Skeletal muscle satellite cell (primary cell): ENCODE data around the gene SLC24A5.

Source experiments
- H3K27me3 ChIP-seq: 2 replicates; pipeline ENCODE4 v1.7.0; 2013; ENCODE audit warnings: low read length; ENCODE audit not compliant: control insufficient read depth, insufficient read depth
- H3K36me3 ChIP-seq: 2 replicates; pipeline ENCODE4 v1.7.0; 2013; ENCODE audit warnings: mild to moderate bottlenecking, control low read depth, low read length; ENCODE audit not compliant: insufficient read depth
- H3K4me1 ChIP-seq: 2 replicates; pipeline ENCODE4 v1.7.0; 2013; ENCODE audit warnings: low read length; ENCODE audit not compliant: control insufficient read depth, insufficient read depth
- H3K4me2 ChIP-seq: 2 replicates; pipeline ENCODE4 v1.7.0; 2013; ENCODE audit warnings: mild to moderate bottlenecking, low read length
- H3K4me3 ChIP-seq: 2 replicates; pipeline ENCODE4 v1.7.0; 2013; ENCODE audit warnings: low read length
- H3K9ac ChIP-seq: 2 replicates; pipeline ENCODE4 v1.7.0; 2013; ENCODE audit warnings: mild to moderate bottlenecking, low read depth, low read length, moderate library complexity
- H3K9me3 ChIP-seq: replicated peaks from 2 replicates; pipeline ENCODE4 v1.7.0; 2013; ENCODE audit warnings: mild to moderate bottlenecking, control low read depth, low read length

SLC24A5 gene

GRCh38 chr15:48119277-48119676 is 1.5 kb upstream of the SLC24A5 start:
- H3K9ac ChIP-seq = no peak overlapping the region
- H3K27me3 ChIP-seq = peaks cover 7% of the 10 kb centered on the region
- H3K4me3 ChIP-seq = no peak overlapping the region
- no peaks in the 10 kb centered on the region for H3K4me1 ChIP-seq
- no peaks in the 10 kb centered on the region for H3K36me3 ChIP-seq
- H3K4me2 ChIP-seq = no peak overlapping the region
- no peaks in the 10 kb centered on the region for H3K9me3 ChIP-seq

GRCh38 chr15:48121849-48122248 is 1.1 kb downstream of the SLC24A5 start:
- H3K4me2 ChIP-seq = no peak overlapping the region
- no peaks in the 10 kb centered on the region for H3K36me3 ChIP-seq
- H3K4me1 ChIP-seq = no peaks in the 10 kb centered on the region
- no peaks in the 10 kb centered on the region for H3K9me3 ChIP-seq
- no peaks in the 10 kb centered on the region for H3K27me3 ChIP-seq
- H3K4me3 ChIP-seq = no peak overlapping the region
- H3K9ac ChIP-seq = no peak overlapping the region

- no peaks in the 10 kb centered on the region for H3K4me1 ChIP-seq
- H3K9ac ChIP-seq = no peak overlapping the region
- no peak overlapping the region for H3K4me2 ChIP-seq
- H3K4me3 ChIP-seq = no peak overlapping the region
- H3K36me3 ChIP-seq = no peaks in the 10 kb centered on the region
- no peaks in the 10 kb centered on the region for H3K9me3 ChIP-seq
- H3K27me3 ChIP-seq = no peaks in the 10 kb centered on the region
These were observed 6.0 kb downstream of the SLC24A5 start for GRCh38 chr15:48126667-48127355.

GRCh38 chr15:48131324-48131723 is 10.5 kb downstream of the SLC24A5 start:
- H3K4me2 ChIP-seq = no peak overlapping the region
- no peak overlapping the region for H3K4me3 ChIP-seq
- H3K4me1 ChIP-seq = no peaks in the 10 kb centered on the region
- H3K36me3 ChIP-seq = no peaks in the 10 kb centered on the region
- no peaks in the 10 kb centered on the region for H3K9me3 ChIP-seq
- no peak overlapping the region for H3K9ac ChIP-seq
- no peaks in the 10 kb centered on the region for H3K27me3 ChIP-seq

- H3K9ac ChIP-seq = no peak overlapping the region
- H3K9me3 ChIP-seq = no peaks in the 10 kb centered on the region
- H3K4me2 ChIP-seq = no peak overlapping the region
- H3K4me3 ChIP-seq = no peak overlapping the region
- no peaks in the 10 kb centered on the region for H3K27me3 ChIP-seq
- H3K36me3 ChIP-seq = no peaks in the 10 kb centered on the region
- H3K4me1 ChIP-seq = no peaks in the 10 kb centered on the region
These were observed 12.1 kb downstream of the SLC24A5 start for GRCh38 chr15:48132874-48133273.

GRCh38 chr15:48143856-48144255 is 23.1 kb downstream of the SLC24A5 start:
- H3K36me3 ChIP-seq = no peaks in the 10 kb centered on the region
- no peaks in the 10 kb centered on the region for H3K9me3 ChIP-seq
- H3K4me2 ChIP-seq = peak overlapping the region; percentile 70
- H3K9ac ChIP-seq = no peak overlapping the region
- H3K27me3 ChIP-seq = no peaks in the 10 kb centered on the region
- peaks cover 30% of the 10 kb centered on the region for H3K4me1 ChIP-seq
- no peak overlapping the region for H3K4me3 ChIP-seq

GRCh38 chr15:48144889-48145288 is 24.1 kb downstream of the SLC24A5 start:
- peak overlapping the region; percentile 25 for H3K9ac ChIP-seq
- peaks cover 35% of the 10 kb centered on the region for H3K4me1 ChIP-seq
- H3K36me3 ChIP-seq = no peaks in the 10 kb centered on the region
- peak overlapping the region; percentile 70 for H3K4me2 ChIP-seq
- H3K27me3 ChIP-seq = no peaks in the 10 kb centered on the region
- H3K4me3 ChIP-seq = peak overlapping the region; percentile 33
- no peaks in the 10 kb centered on the region for H3K9me3 ChIP-seq

GRCh38 chr15:48145923-48146322 is 25.1 kb downstream of the SLC24A5 start:
- H3K9me3 ChIP-seq = no peaks in the 10 kb centered on the region
- H3K9ac ChIP-seq = no peak overlapping the region
- no peak overlapping the region for H3K4me2 ChIP-seq
- no peak overlapping the region for H3K4me3 ChIP-seq
- H3K36me3 ChIP-seq = no peaks in the 10 kb centered on the region
- no peaks in the 10 kb centered on the region for H3K27me3 ChIP-seq
- peaks cover 43% of the 10 kb centered on the region for H3K4me1 ChIP-seq

- H3K27me3 ChIP-seq = no peaks in the 10 kb centered on the region
- H3K4me1 ChIP-seq = peaks cover 43% of the 10 kb centered on the region
- H3K4me2 ChIP-seq = no peak overlapping the region
- H3K36me3 ChIP-seq = no peaks in the 10 kb centered on the region
- no peak overlapping the region for H3K9ac ChIP-seq
- no peak overlapping the region for H3K4me3 ChIP-seq
- H3K9me3 ChIP-seq = no peaks in the 10 kb centered on the region
These were observed 26.6 kb downstream of the SLC24A5 start for GRCh38 chr15:48147358-48147757.

GRCh38 chr15:48149858-48150257 is 29.1 kb downstream of the SLC24A5 start:
- H3K4me1 ChIP-seq = peaks cover 27% of the 10 kb centered on the region
- H3K4me2 ChIP-seq = peak overlapping the region; percentile 9
- no peak overlapping the region for H3K4me3 ChIP-seq
- H3K9me3 ChIP-seq = no peaks in the 10 kb centered on the region
- no peaks in the 10 kb centered on the region for H3K36me3 ChIP-seq
- H3K27me3 ChIP-seq = no peaks in the 10 kb centered on the region
- peak overlapping the region; percentile 3 for H3K9ac ChIP-seq

- no peaks in the 10 kb centered on the region for H3K27me3 ChIP-seq
- H3K4me2 ChIP-seq = no peak overlapping the region
These were observed 32.7 kb downstream of the SLC24A5 start for GRCh38 chr15:48153526-48153925.

GRCh38 chr15:48168616-48169015 is 47.8 kb downstream of the SLC24A5 start:
- Histone ChIP-seq H3K9ac (no peak overlapping the region), H3K9me3 (no peaks in the 10 kb centered on the region), H3K27me3 (no peaks in the 10 kb centered on the region), H3K4me3 (no peak overlapping the region), H3K36me3 (no peaks in the 10 kb centered on the region), H3K4me2 (no peak overlapping the region), H3K4me1 (no peaks in the 10 kb centered on the region)

More at GRCh38 chr15:48153526-48153925, 32.7 kb downstream of the SLC24A5 start:
- no peaks in the 10 kb centered on the region for H3K36me3 ChIP-seq
- H3K9ac ChIP-seq = no peak overlapping the region
- H3K4me3 ChIP-seq = no peak overlapping the region
- no peaks in the 10 kb centered on the region for H3K9me3 ChIP-seq
- peaks cover 13% of the 10 kb centered on the region for H3K4me1 ChIP-seq
